SK-N-SH (cell line): ENCODE data around the gene GLCE.

Source experiments
- CTCF ChIP-seq: fragments of 200-600 bp; sonication (generic); IDR thresholded peaks from 2 replicates; pipeline ENCODE4 v1.6.1; 2017; ENCODE audit warnings: antibody characterized with exemption, mild to moderate bottlenecking, moderate library complexity
- EP300 ChIP-seq, 2 experiments: IDR thresholded peaks; 2 replicates each; pipeline versions ENCODE4 v1.4.0 to v1.6.1; 2012; ENCODE audit warnings: borderline replicate concordance in 1 of 2, low read depth in 1 of 2, low read length in 1 of 2
- FOXM1 ChIP-seq: IDR thresholded peaks from 2 replicates; pipeline ENCODE4 v1.4.0; 2012; ENCODE audit warnings: low read depth, mild to moderate bottlenecking
- JUND ChIP-seq: IDR thresholded peaks from 2 replicates; pipeline ENCODE4 v1.4.0; 2012
- NFIC ChIP-seq: IDR thresholded peaks from 2 replicates; pipeline ENCODE4 v1.4.0; 2012; ENCODE audit warnings: borderline replicate concordance
- POLR2AphosphoS5 ChIP-seq: IDR thresholded peaks from 2 replicates; pipeline ENCODE4 v1.6.1; 2012; ENCODE audit warnings: low read depth, low read length
- RAD21 ChIP-seq: IDR thresholded peaks from 2 replicates; pipeline ENCODE4 v1.6.1; 2012; ENCODE audit warnings: mild to moderate bottlenecking, low read length
- REST ChIP-seq: IDR thresholded peaks from 2 replicates; pipeline ENCODE4 v1.6.1; 2012; ENCODE audit warnings: mild to moderate bottlenecking, low read depth, low read length, moderate library complexity
- RFX5 ChIP-seq: IDR thresholded peaks from 2 replicates; pipeline ENCODE4 v1.6.1; 2012; ENCODE audit warnings: mild to moderate bottlenecking, improper control_type of control experiment, low read length
- YY1 ChIP-seq: IDR thresholded peaks from 2 replicates; pipeline ENCODE4 v1.4.0; 2012; ENCODE audit warnings: low read depth, mild to moderate bottlenecking

GRCh38 chr15:69118089-69118488 lies 42.3 kb upstream of the GLCE start:
- TF ChIP-seq RAD21 (no peak), CTCF (no peak), FOXM1 (no peak), YY1 (no peak), REST (no peak), JUND (no peak), EP300 (IDR thresholded peaks at IDR 0.05; ENCODE audit: borderline replicate concordance in 1 of 2, low read depth in 1 of 2, low read length in 1 of 2) (no peak), NFIC (no peak), RFX5 (no peak), POLR2AphosphoS5 (no peak)
